ENCODE results near the gene FARP2.
"Not testable (repeated sequence)": the region's sequence is repeated elsewhere in the genome, so short reads cannot be mapped to it uniquely, and the experiment has no call there.

FARP2 gene

GRCh38 chr2:241378816-241379215, 22.7 kb downstream of the FARP2 start:
- peaks cover 73% of the 10 kb centered on the region for H3K4me1 ChIP-seq
- H3K27ac ChIP-seq, result peak overlapping the region; percentile 86
- no peak overlapping the region for H3K9ac ChIP-seq
- H3K4me2 ChIP-seq (ENCODE audit: low read length), result no peak overlapping the region
- H3K4me3 ChIP-seq (ENCODE audit: low read depth, low read length), result no peak overlapping the region
- H3K27me3 ChIP-seq (ENCODE audit: control insufficient read depth, insufficient read depth, low read length), result no peaks in the 10 kb centered on the region
- H2AFZ ChIP-seq, result no peak overlapping the region
- H3K79me2 ChIP-seq, result peaks cover 50% of the 10 kb centered on the region
- TF ChIP-seq CTCF (IDR thresholded peaks at IDR 0.05), result no peak
- no peaks in the 10 kb centered on the region for H3K9me3 ChIP-seq (ENCODE audit: control insufficient read depth, low read length)
- no peaks in the 10 kb centered on the region for H3K36me3 ChIP-seq (ENCODE audit: control insufficient read depth, insufficient read depth, low read length)

- H3K4me3 ChIP-seq (ENCODE audit: low read depth, low read length), result no peak overlapping the region
- H2AFZ ChIP-seq, result no peak overlapping the region
- no peak overlapping the region for H3K9ac ChIP-seq
- peaks cover 77% of the 10 kb centered on the region for H3K4me1 ChIP-seq
- peak overlapping the region; percentile 86 for H3K27ac ChIP-seq
- no peaks in the 10 kb centered on the region for H3K36me3 ChIP-seq (ENCODE audit: control insufficient read depth, insufficient read depth, low read length)
- H3K9me3 ChIP-seq (ENCODE audit: control insufficient read depth, low read length), result no peaks in the 10 kb centered on the region
- peak overlapping the region; percentile 23 for H3K4me2 ChIP-seq (ENCODE audit: low read length)
- H3K79me2 ChIP-seq, result peaks cover 51% of the 10 kb centered on the region
- TF ChIP-seq CTCF (IDR thresholded peaks at IDR 0.05), result no peak
- H3K27me3 ChIP-seq (ENCODE audit: control insufficient read depth, insufficient read depth, low read length), result no peaks in the 10 kb centered on the region
Measured at GRCh38 chr2:241379481-241380480, 23.7 kb downstream of the FARP2 start.

GRCh38 chr2:241381872-241382271, 25.8 kb downstream of the FARP2 start:
- Histone ChIP-seq H2AFZ (no peak overlapping the region), H3K4me1 (peaks cover 72% of the 10 kb centered on the region), H3K9me3 (ENCODE audit: control insufficient read depth, low read length) (no peaks in the 10 kb centered on the region), H3K27me3 (ENCODE audit: control insufficient read depth, insufficient read depth, low read length) (no peaks in the 10 kb centered on the region), H3K36me3 (ENCODE audit: control insufficient read depth, insufficient read depth, low read length) (no peaks in the 10 kb centered on the region), H3K4me2 (ENCODE audit: low read length) (no peak overlapping the region), H3K79me2 (peaks cover 44% of the 10 kb centered on the region), H3K4me3 (ENCODE audit: low read depth, low read length) (no peak overlapping the region), H3K27ac (peak overlapping the region; percentile 38), H3K9ac (no peak overlapping the region)
- TF ChIP-seq CTCF (IDR thresholded peaks at IDR 0.05), result no peak

- H3K9ac ChIP-seq; H3K4me3 ChIP-seq (ENCODE audit: low read depth, low read length); H3K9me3 ChIP-seq (ENCODE audit: control insufficient read depth, low read length); H2AFZ ChIP-seq; H3K27me3 ChIP-seq (ENCODE audit: control insufficient read depth, insufficient read depth, low read length); H3K36me3 ChIP-seq (ENCODE audit: control insufficient read depth, insufficient read depth, low read length); H3K4me2 ChIP-seq (ENCODE audit: low read length): not testable (repeated sequence)
- H3K27ac ChIP-seq, result peak overlapping the region; percentile 57
- peaks cover 50% of the 10 kb centered on the region for H3K79me2 ChIP-seq
- peaks cover 67% of the 10 kb centered on the region for H3K4me1 ChIP-seq
Measured at GRCh38 chr2:241385450-241385849, 29.4 kb downstream of the FARP2 start.

GRCh38 chr2:241386519-241386918, 30.4 kb downstream of the FARP2 start:
- no peaks in the 10 kb centered on the region for H3K36me3 ChIP-seq (ENCODE audit: control insufficient read depth, insufficient read depth, low read length)
- no peaks in the 10 kb centered on the region for H3K27me3 ChIP-seq (ENCODE audit: control insufficient read depth, insufficient read depth, low read length)
- H3K9ac ChIP-seq, result no peak overlapping the region
- H3K4me2 ChIP-seq (ENCODE audit: low read length), result peak overlapping the region; percentile 19
- peak overlapping the region; percentile 57 for H3K27ac ChIP-seq
- no peak for TF ChIP-seq CTCF (IDR thresholded peaks at IDR 0.05)
- H3K4me1 ChIP-seq, result peaks cover 65% of the 10 kb centered on the region
- H2AFZ ChIP-seq, result no peak overlapping the region
- peaks cover 54% of the 10 kb centered on the region for H3K79me2 ChIP-seq
- no peaks in the 10 kb centered on the region for H3K9me3 ChIP-seq (ENCODE audit: control insufficient read depth, low read length)
- H3K4me3 ChIP-seq (ENCODE audit: low read depth, low read length), result no peak overlapping the region

All from parathyroid adenoma (tissue), 2 donors.